ENCODE data around the gene OSBP. TPM values are rescaled to one million over a fixed set of nuclear protein-coding genes. Genes with fewer than 3 reads are reported as not detected.

Gene OSBP
- total RNA-seq, 1 experiment from 2014 or later = 43.8 TPM

DNA sequence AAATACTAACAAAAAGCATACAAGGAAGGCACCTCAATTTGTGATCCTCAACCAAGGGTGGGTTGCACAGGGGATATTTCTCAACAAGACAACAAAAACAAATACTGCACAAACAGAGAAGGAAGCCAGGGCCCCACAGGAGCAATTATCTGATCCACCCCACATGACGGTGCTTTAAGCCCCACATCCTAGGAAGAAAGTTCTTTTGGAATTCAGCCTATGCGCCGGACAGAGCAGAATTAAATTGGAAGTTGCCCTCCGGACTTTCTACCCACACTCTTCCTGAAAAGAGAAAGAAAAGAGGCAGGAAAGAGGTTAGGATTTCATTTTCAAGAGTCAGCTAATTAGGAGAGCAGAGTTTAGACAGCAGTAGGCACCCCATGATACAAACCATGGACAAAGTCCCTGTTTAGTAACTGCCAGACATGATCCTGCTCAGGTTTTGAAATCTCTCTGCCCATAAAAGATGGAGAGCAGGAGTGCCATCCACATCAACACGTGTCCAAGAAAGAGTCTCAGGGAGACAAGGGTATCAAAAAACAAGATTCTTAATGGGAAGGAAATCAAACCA lies 40.6 kb downstream of the OSBP start:
- Histone ChIP-seq H2AFZ (ENCODE audit: low read depth, low read length, poor library complexity, severe bottlenecking) (no peak overlapping the region), H3K9me3 (ENCODE audit: control insufficient read depth in 1 of 2, insufficient read depth in 1 of 2, low read depth in 1 of 2, low read length in 2 of 2) (no peaks in the 10 kb centered on the region), H3K4me3 (replicated peaks in 1 of 2; ENCODE audit: low read depth in 1 of 2, low read length in 2 of 2) (no peak overlapping the region), H3K4me2 (ENCODE audit: low read length) (no peak overlapping the region), H4K20me1 (ENCODE audit: insufficient read depth) (no peaks in the 10 kb centered on the region), H3K27ac (ENCODE audit: low read depth, low read length) (no peak overlapping the region), H3K79me2 (ENCODE audit: insufficient read depth, low read length) (no peaks in the 10 kb centered on the region), H3K36me3 (ENCODE audit: control insufficient read depth in 1 of 2, insufficient read depth in 2 of 2, low read length in 2 of 2) (peaks cover 12 to 27% of the 10 kb centered on the region in 2 experiments; a peak in 3 of 4 replicates), H3K27me3 (ENCODE audit: insufficient read depth, low read length) (no peaks in the 10 kb centered on the region), H3K9me2 (ENCODE audit: insufficient read depth) (no peaks in the 10 kb centered on the region), H3K4me1 (ENCODE audit: control insufficient read depth in 1 of 2, insufficient read depth in 2 of 2, low read length in 2 of 2) (peaks cover 0 to 11% of the 10 kb centered on the region in 2 experiments; a peak in 3 of 4 replicates), H3K9ac (ENCODE audit: low read length) (no peak overlapping the region)
- intact Hi-C loops (cut with micrococcal nuclease) = no loop called here
- ChIA-PET POLR2A (interaction anchor here (1.7 kb wide), 1 partner anchor 9 kb away, joined by 3 read pairs; no protein-coding TSS in a partner anchor), RAD21 (ENCODE audit: low non-redundant PET in 1 of 2, low total read pairs in 2 of 2, uncharacterized antibody in 2 of 2, unreplicated experiment in 2 of 2) (no interaction called here), CTCF (no interaction called here)
- no peak for TF ChIP-seq JUND (IDR thresholded peaks at IDR 0.05)
- no peak for TF ChIP-seq RAD21 (IDR thresholded peaks at IDR 0.05; ENCODE audit: low read depth)
- TF ChIP-seq POLR2A (IDR thresholded peaks at IDR 0.05; ENCODE audit: borderline replicate concordance, extremely low read depth, insufficient read depth, insufficient read length) = no peak
- TF ChIP-seq, protein P1, sequence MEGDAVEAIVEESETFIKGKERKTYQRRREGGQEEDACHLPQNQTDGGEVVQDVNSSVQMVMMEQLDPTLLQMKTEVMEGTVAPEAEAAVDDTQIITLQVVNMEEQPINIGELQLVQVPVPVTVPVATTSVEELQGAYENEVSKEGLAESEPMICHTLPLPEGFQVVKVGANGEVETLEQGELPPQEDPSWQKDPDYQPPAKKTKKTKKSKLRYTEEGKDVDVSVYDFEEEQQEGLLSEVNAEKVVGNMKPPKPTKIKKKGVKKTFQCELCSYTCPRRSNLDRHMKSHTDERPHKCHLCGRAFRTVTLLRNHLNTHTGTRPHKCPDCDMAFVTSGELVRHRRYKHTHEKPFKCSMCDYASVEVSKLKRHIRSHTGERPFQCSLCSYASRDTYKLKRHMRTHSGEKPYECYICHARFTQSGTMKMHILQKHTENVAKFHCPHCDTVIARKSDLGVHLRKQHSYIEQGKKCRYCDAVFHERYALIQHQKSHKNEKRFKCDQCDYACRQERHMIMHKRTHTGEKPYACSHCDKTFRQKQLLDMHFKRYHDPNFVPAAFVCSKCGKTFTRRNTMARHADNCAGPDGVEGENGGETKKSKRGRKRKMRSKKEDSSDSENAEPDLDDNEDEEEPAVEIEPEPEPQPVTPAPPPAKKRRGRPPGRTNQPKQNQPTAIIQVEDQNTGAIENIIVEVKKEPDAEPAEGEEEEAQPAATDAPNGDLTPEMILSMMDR (IDR thresholded peaks at IDR 0.05 in 2 of 3, conservative IDR thresholded peaks at IDR 0.05 in 1 of 3; ENCODE audit: borderline replicate concordance in 1 of 3, insufficient read depth in 1 of 3, low read depth in 2 of 3, low read length in 2 of 3) = no peak
- TF ChIP-seq, protein P2, sequence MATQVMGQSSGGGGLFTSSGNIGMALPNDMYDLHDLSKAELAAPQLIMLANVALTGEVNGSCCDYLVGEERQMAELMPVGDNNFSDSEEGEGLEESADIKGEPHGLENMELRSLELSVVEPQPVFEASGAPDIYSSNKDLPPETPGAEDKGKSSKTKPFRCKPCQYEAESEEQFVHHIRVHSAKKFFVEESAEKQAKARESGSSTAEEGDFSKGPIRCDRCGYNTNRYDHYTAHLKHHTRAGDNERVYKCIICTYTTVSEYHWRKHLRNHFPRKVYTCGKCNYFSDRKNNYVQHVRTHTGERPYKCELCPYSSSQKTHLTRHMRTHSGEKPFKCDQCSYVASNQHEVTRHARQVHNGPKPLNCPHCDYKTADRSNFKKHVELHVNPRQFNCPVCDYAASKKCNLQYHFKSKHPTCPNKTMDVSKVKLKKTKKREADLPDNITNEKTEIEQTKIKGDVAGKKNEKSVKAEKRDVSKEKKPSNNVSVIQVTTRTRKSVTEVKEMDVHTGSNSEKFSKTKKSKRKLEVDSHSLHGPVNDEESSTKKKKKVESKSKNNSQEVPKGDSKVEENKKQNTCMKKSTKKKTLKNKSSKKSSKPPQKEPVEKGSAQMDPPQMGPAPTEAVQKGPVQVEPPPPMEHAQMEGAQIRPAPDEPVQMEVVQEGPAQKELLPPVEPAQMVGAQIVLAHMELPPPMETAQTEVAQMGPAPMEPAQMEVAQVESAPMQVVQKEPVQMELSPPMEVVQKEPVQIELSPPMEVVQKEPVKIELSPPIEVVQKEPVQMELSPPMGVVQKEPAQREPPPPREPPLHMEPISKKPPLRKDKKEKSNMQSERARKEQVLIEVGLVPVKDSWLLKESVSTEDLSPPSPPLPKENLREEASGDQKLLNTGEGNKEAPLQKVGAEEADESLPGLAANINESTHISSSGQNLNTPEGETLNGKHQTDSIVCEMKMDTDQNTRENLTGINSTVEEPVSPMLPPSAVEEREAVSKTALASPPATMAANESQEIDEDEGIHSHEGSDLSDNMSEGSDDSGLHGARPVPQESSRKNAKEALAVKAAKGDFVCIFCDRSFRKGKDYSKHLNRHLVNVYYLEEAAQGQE (IDR thresholded peaks at IDR 0.05; ENCODE audit: low read depth) = no peak
- no peak for TF ChIP-seq CEBPB (IDR thresholded peaks at IDR 0.05; ENCODE audit: low read depth)
- TF ChIP-seq ELF1 (IDR thresholded peaks at IDR 0.05; ENCODE audit: borderline replicate concordance, low read depth) = no peak
- TF ChIP-seq SP1 (IDR thresholded peaks at IDR 0.05; ENCODE audit: low read depth) = no peak
- TF ChIP-seq TCF7L2 (IDR thresholded peaks at IDR 0.05; ENCODE audit: borderline replicate concordance, extremely low read depth, insufficient read depth, insufficient read length) = no peak
- TF ChIP-seq YY1 (IDR thresholded peaks at IDR 0.05; ENCODE audit: extremely low read depth, insufficient replicate concordance, low read depth, low read length) = no peak
- no peak for ATAC-seq
- no TSS peak for BruUV-seq (replicated peaks)
- DNase-seq (ENCODE audit: low read depth, low spot score) = no peak
